ENCODE results near the gene CCDC187.
"Not testable (repeated sequence)": the region's sequence is repeated elsewhere in the genome, so short reads cannot be mapped to it uniquely, and the experiment has no call there.

Gene CCDC187

GRCh38 chr9:136266641-136267040 lies 37.3 kb downstream of the CCDC187 start:
- DNase-seq (ENCODE audit: low read depth in 2 of 2), result not testable (repeated sequence)

- DNase-seq (ENCODE audit: low read depth in 2 of 2), result no peak
These were observed 38.1 kb downstream of the CCDC187 start for GRCh38 chr9:136265561-136266355.

GRCh38 chr9:136264441-136265405 lies 39.2 kb downstream of the CCDC187 start:
- no peak for DNase-seq (ENCODE audit: low read depth in 2 of 2)

- no peak for DNase-seq (ENCODE audit: low read depth in 2 of 2)
These were observed 39.9 kb downstream of the CCDC187 start for GRCh38 chr9:136264031-136264430.

GRCh38 chr9:136262671-136263178 lies 41.2 kb downstream of the CCDC187 start:
- DNase-seq (ENCODE audit: low read depth in 2 of 2), result no peak

- no peak for DNase-seq (ENCODE audit: low read depth in 2 of 2)
These were observed 42.0 kb downstream of the CCDC187 start for GRCh38 chr9:136261686-136262430.

GRCh38 chr9:136260936-136261472 lies 42.9 kb downstream of the CCDC187 start:
- DNase-seq (ENCODE audit: low read depth in 2 of 2), result no peak

GRCh38 chr9:136260521-136260920 lies 43.4 kb downstream of the CCDC187 start:
- no peak for DNase-seq (ENCODE audit: low read depth in 2 of 2)

- no peak for DNase-seq (ENCODE audit: low read depth in 2 of 2)
These were observed 44.1 kb downstream of the CCDC187 start for GRCh38 chr9:136259836-136260235.

GRCh38 chr9:136259517-136259813 lies 44.4 kb downstream of the CCDC187 start:
- no peak for DNase-seq (ENCODE audit: low read depth in 2 of 2)

- DNase-seq (ENCODE audit: low read depth in 2 of 2), result no peak
These were observed 44.9 kb downstream of the CCDC187 start for GRCh38 chr9:136258786-136259516.

- no peak for DNase-seq (ENCODE audit: low read depth in 2 of 2)
These were observed 45.6 kb downstream of the CCDC187 start for GRCh38 chr9:136258299-136258625.

GRCh38 chr9:136257381-136258298 lies 46.3 kb downstream of the CCDC187 start:
- DNase-seq (ENCODE audit: low read depth in 2 of 2), result no peak

GRCh38 chr9:136255896-136256890 lies 47.7 kb downstream of the CCDC187 start:
- DNase-seq (ENCODE audit: low read depth in 2 of 2), result no peak

GRCh38 chr9:136255166-136255538 lies 48.7 kb downstream of the CCDC187 start:
- DNase-seq (ENCODE audit: low read depth in 2 of 2), result no peak

- DNase-seq (ENCODE audit: low read depth in 2 of 2), result no peak
These were observed 49.3 kb downstream of the CCDC187 start for GRCh38 chr9:136254381-136255165.

GRCh38 chr9:136253246-136254130 lies 50.4 kb downstream of the CCDC187 start:
- DNase-seq (ENCODE audit: low read depth in 2 of 2), result no peak

All from stimulated activated CD4-positive, alpha-beta T cell treated with anti-CD3 and anti-CD28 coated beads, Interleukin-4, amount 100 ng/mL, for 48 hours (primary cell).